ENCODE results near the gene SEZ6L2.

Gene SEZ6L2

GRCh38 chr16:29844575-29845331, 54.6 kb downstream of the SEZ6L2 start:
- Histone ChIP-seq H3K4me1 (ENCODE audit: control insufficient read depth in 5 of 5, insufficient read depth in 5 of 5, low read length in 5 of 5) (peaks cover 0 to 9% (median 7%) of the 10 kb centered on the region in 5 donors), H3K4me3 (ENCODE audit: low read depth in 1 of 5, low read length in 5 of 5) (no peak overlapping the region), H3K27ac (ENCODE audit: low read depth, low read length) (no peak overlapping the region), H3K9ac (ENCODE audit: low read length in 5 of 5) (no peak overlapping the region), H3K36me3 (ENCODE audit: control insufficient read depth in 5 of 5, insufficient read depth in 5 of 5, low read length in 5 of 5) (peaks cover 0 to 84% (median 70%) of the 10 kb centered on the region in 5 donors), H3K9me3 (ENCODE audit: control insufficient read depth in 5 of 5, low read length in 5 of 5) (no peaks in the 10 kb centered on the region), H3K27me3 (ENCODE audit: control insufficient read depth in 5 of 5, insufficient read depth in 4 of 5, low read length in 5 of 5) (no peaks in the 10 kb centered on the region)

DNA sequence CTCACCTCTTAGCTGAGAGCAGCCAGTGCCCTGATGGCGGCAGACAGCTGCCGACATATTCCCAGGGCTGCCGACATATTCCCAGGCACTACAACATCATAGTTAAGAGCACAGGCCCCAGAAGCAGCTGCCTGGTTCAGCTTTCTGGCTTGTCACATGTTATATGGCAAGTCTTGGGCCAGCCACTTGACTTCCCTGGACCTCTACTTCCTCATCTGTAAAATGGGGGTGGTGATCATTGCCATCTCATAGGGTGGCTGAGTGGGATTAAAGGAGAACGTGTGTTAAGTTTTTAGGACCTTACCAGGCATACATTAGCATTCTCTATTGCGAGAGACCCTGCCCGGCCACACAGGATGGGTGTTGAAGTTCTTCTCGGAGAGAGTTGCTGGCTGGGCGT, 55.4 kb downstream of the SEZ6L2 start:
- H3K4me3 ChIP-seq (ENCODE audit: low read depth in 1 of 5, low read length in 5 of 5): no peak overlapping the region
- peaks cover 0 to 9% (median 4%) of the 10 kb centered on the region in 5 donors for H3K4me1 ChIP-seq (ENCODE audit: control insufficient read depth in 5 of 5, insufficient read depth in 5 of 5, low read length in 5 of 5)
- peaks cover 0 to 92% (median 74%) of the 10 kb centered on the region in 5 donors for H3K36me3 ChIP-seq (ENCODE audit: control insufficient read depth in 5 of 5, insufficient read depth in 5 of 5, low read length in 5 of 5)
- no peak overlapping the region for H3K27ac ChIP-seq (ENCODE audit: low read depth, low read length)
- H3K9ac ChIP-seq (ENCODE audit: low read length in 5 of 5): no peak overlapping the region
- H3K9me3 ChIP-seq (ENCODE audit: control insufficient read depth in 5 of 5, low read length in 5 of 5): no peaks in the 10 kb centered on the region
- H3K27me3 ChIP-seq (ENCODE audit: control insufficient read depth in 5 of 5, insufficient read depth in 4 of 5, low read length in 5 of 5): no peaks in the 10 kb centered on the region

DNA sequence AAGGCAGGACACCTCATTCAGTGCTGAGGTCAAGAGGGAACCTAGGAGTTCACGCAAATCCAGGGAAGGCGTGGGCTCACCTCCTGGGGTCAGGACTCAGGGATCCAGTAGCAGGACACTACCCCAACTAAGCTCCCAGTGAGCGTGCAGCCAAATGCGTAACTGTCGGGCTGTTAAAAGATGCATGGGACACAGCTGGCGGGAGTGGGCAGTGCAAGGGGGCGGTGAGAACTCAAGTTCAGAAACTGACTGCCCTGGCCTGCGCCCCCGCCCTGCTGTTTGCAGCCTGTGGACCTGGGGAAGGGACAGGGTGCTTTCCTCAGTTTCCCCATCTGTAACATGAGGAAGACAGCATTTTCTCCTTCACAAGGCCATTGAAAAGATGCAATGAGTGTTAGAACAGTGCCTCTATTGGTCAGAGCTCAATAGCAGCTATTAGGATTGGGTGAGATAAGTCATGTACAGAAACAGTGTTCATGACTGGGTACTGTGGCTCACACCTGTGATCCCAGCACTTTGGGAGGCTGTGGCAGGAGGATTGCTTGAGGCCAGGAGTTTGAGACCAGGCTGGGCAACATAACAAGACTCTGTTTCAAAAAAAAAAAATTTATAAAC, 56.5 kb downstream of the SEZ6L2 start:
- Histone ChIP-seq H3K9me3 (ENCODE audit: control insufficient read depth in 5 of 5, low read length in 5 of 5) (no peaks in the 10 kb centered on the region), H3K36me3 (ENCODE audit: control insufficient read depth in 5 of 5, insufficient read depth in 5 of 5, low read length in 5 of 5) (peaks cover 0 to 95% (median 80%) of the 10 kb centered on the region in 5 donors), H3K4me1 (ENCODE audit: control insufficient read depth in 5 of 5, insufficient read depth in 5 of 5, low read length in 5 of 5) (peaks cover 0 to 9% (median 4%) of the 10 kb centered on the region in 5 donors), H3K9ac (ENCODE audit: low read length in 5 of 5) (no peak overlapping the region), H3K27ac (ENCODE audit: low read depth, low read length) (no peak overlapping the region), H3K4me3 (ENCODE audit: low read depth in 1 of 5, low read length in 5 of 5) (no peak overlapping the region), H3K27me3 (ENCODE audit: control insufficient read depth in 5 of 5, insufficient read depth in 4 of 5, low read length in 5 of 5) (no peaks in the 10 kb centered on the region)

GRCh38 chr16:29841631-29842030, 57.7 kb downstream of the SEZ6L2 start:
- no peaks in the 10 kb centered on the region for H3K27me3 ChIP-seq (ENCODE audit: control insufficient read depth in 5 of 5, insufficient read depth in 4 of 5, low read length in 5 of 5)
- no peaks in the 10 kb centered on the region for H3K9me3 ChIP-seq (ENCODE audit: control insufficient read depth in 5 of 5, low read length in 5 of 5)
- H3K4me1 ChIP-seq (ENCODE audit: control insufficient read depth in 5 of 5, insufficient read depth in 5 of 5, low read length in 5 of 5): peaks cover 0 to 9% (median 4%) of the 10 kb centered on the region in 5 donors
- H3K9ac ChIP-seq (ENCODE audit: low read length in 5 of 5): no peak overlapping the region
- H3K36me3 ChIP-seq (ENCODE audit: control insufficient read depth in 5 of 5, insufficient read depth in 5 of 5, low read length in 5 of 5): peaks cover 0 to 95% (median 81%) of the 10 kb centered on the region in 5 donors
- no peak overlapping the region for H3K27ac ChIP-seq (ENCODE audit: low read depth, low read length)
- no peak overlapping the region for H3K4me3 ChIP-seq (ENCODE audit: low read depth in 1 of 5, low read length in 5 of 5)

GRCh38 chr16:29840240-29840639, 59.1 kb downstream of the SEZ6L2 start:
- Histone ChIP-seq H3K36me3 (ENCODE audit: control insufficient read depth in 5 of 5, insufficient read depth in 5 of 5, low read length in 5 of 5) (peaks cover 0 to 93% (median 76%) of the 10 kb centered on the region in 5 donors), H3K9me3 (ENCODE audit: control insufficient read depth in 5 of 5, low read length in 5 of 5) (no peaks in the 10 kb centered on the region), H3K9ac (ENCODE audit: low read length in 5 of 5) (no peak overlapping the region), H3K27ac (ENCODE audit: low read depth, low read length) (no peak overlapping the region), H3K4me3 (ENCODE audit: low read depth in 1 of 5, low read length in 5 of 5) (no peak overlapping the region), H3K27me3 (ENCODE audit: control insufficient read depth in 5 of 5, insufficient read depth in 4 of 5, low read length in 5 of 5) (no peaks in the 10 kb centered on the region), H3K4me1 (ENCODE audit: control insufficient read depth in 5 of 5, insufficient read depth in 5 of 5, low read length in 5 of 5) (peaks cover 0 to 7% (median 4%) of the 10 kb centered on the region in 5 donors)

- H3K27me3 ChIP-seq (ENCODE audit: control insufficient read depth in 5 of 5, insufficient read depth in 4 of 5, low read length in 5 of 5): no peaks in the 10 kb centered on the region
- H3K4me1 ChIP-seq (ENCODE audit: control insufficient read depth in 5 of 5, insufficient read depth in 5 of 5, low read length in 5 of 5): peaks cover 0 to 4% (median 3%) of the 10 kb centered on the region in 5 donors
- H3K4me3 ChIP-seq (ENCODE audit: low read depth in 1 of 5, low read length in 5 of 5): no peak overlapping the region
- H3K36me3 ChIP-seq (ENCODE audit: control insufficient read depth in 5 of 5, insufficient read depth in 5 of 5, low read length in 5 of 5): peaks cover 0 to 93% (median 75%) of the 10 kb centered on the region in 5 donors
- no peak overlapping the region for H3K27ac ChIP-seq (ENCODE audit: low read depth, low read length)
- H3K9ac ChIP-seq (ENCODE audit: low read length in 5 of 5): no peak overlapping the region
- no peaks in the 10 kb centered on the region for H3K9me3 ChIP-seq (ENCODE audit: control insufficient read depth in 5 of 5, low read length in 5 of 5)
Measured at GRCh38 chr16:29839822-29840221, 59.5 kb downstream of the SEZ6L2 start.

- no peak overlapping the region for H3K9ac ChIP-seq (ENCODE audit: low read length in 5 of 5)
- no peaks in the 10 kb centered on the region for H3K27me3 ChIP-seq (ENCODE audit: control insufficient read depth in 5 of 5, insufficient read depth in 4 of 5, low read length in 5 of 5)
- no peak overlapping the region for H3K4me3 ChIP-seq (ENCODE audit: low read depth in 1 of 5, low read length in 5 of 5)
- H3K27ac ChIP-seq (ENCODE audit: low read depth, low read length): no peak overlapping the region
- no peaks in the 10 kb centered on the region for H3K9me3 ChIP-seq (ENCODE audit: control insufficient read depth in 5 of 5, low read length in 5 of 5)
- peaks cover 0 to 93% (median 73%) of the 10 kb centered on the region in 5 donors for H3K36me3 ChIP-seq (ENCODE audit: control insufficient read depth in 5 of 5, insufficient read depth in 5 of 5, low read length in 5 of 5)
- no peaks in the 10 kb centered on the region for H3K4me1 ChIP-seq (ENCODE audit: control insufficient read depth in 5 of 5, insufficient read depth in 5 of 5, low read length in 5 of 5)
Measured at GRCh38 chr16:29837841-29838240, 61.5 kb downstream of the SEZ6L2 start.

DNA sequence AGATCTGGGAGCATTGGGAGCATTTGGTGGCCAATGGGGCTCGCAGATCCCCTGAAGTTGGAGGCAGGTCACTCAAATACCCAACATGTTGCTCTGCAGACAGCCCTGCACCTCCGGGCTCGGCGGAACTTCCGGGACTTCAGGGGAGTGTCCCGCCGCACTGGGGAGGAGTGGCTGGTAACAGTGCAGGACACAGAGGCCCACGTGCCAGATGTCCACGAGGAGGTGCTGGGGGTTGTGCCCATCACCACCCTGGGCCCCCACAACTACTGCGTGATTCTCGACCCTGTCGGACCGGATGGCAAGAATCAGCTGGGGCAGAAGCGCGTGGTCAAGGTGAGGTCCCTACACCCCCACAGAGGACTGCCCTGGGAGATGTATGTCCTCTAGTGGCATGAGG, 62.7 kb downstream of the SEZ6L2 start:
- Histone ChIP-seq H3K27me3 (ENCODE audit: control insufficient read depth in 5 of 5, insufficient read depth in 4 of 5, low read length in 5 of 5) (no peaks in the 10 kb centered on the region), H3K36me3 (ENCODE audit: control insufficient read depth in 5 of 5, insufficient read depth in 5 of 5, low read length in 5 of 5) (peaks cover 0 to 92% (median 68%) of the 10 kb centered on the region in 5 donors), H3K9me3 (ENCODE audit: control insufficient read depth in 5 of 5, low read length in 5 of 5) (no peaks in the 10 kb centered on the region), H3K4me1 (ENCODE audit: control insufficient read depth in 5 of 5, insufficient read depth in 5 of 5, low read length in 5 of 5) (no peaks in the 10 kb centered on the region), H3K27ac (ENCODE audit: low read depth, low read length) (no peak overlapping the region), H3K4me3 (ENCODE audit: low read depth in 1 of 5, low read length in 5 of 5) (no peak overlapping the region), H3K9ac (ENCODE audit: low read length in 5 of 5) (no peak overlapping the region)

GRCh38 chr16:29835926-29836325, 63.4 kb downstream of the SEZ6L2 start:
- Histone ChIP-seq H3K9ac (ENCODE audit: low read length in 5 of 5) (no peak overlapping the region), H3K36me3 (ENCODE audit: control insufficient read depth in 5 of 5, insufficient read depth in 5 of 5, low read length in 5 of 5) (peaks cover 0 to 91% (median 66%) of the 10 kb centered on the region in 5 donors), H3K27ac (ENCODE audit: low read depth, low read length) (no peak overlapping the region), H3K9me3 (ENCODE audit: control insufficient read depth in 5 of 5, low read length in 5 of 5) (no peaks in the 10 kb centered on the region), H3K4me3 (ENCODE audit: low read depth in 1 of 5, low read length in 5 of 5) (no peak overlapping the region), H3K4me1 (ENCODE audit: control insufficient read depth in 5 of 5, insufficient read depth in 5 of 5, low read length in 5 of 5) (no peaks in the 10 kb centered on the region), H3K27me3 (ENCODE audit: control insufficient read depth in 5 of 5, insufficient read depth in 4 of 5, low read length in 5 of 5) (no peaks in the 10 kb centered on the region)

GRCh38 chr16:29834079-29834478, 65.3 kb downstream of the SEZ6L2 start:
- Histone ChIP-seq H3K36me3 (ENCODE audit: control insufficient read depth in 5 of 5, insufficient read depth in 5 of 5, low read length in 5 of 5) (peaks cover 0 to 87% (median 63%) of the 10 kb centered on the region in 5 donors), H3K27ac (ENCODE audit: low read depth, low read length) (no peak overlapping the region)

More at GRCh38 chr16:29834079-29834478, 65.3 kb downstream of the SEZ6L2 start:
- Histone ChIP-seq H3K27me3 (ENCODE audit: control insufficient read depth in 5 of 5, insufficient read depth in 4 of 5, low read length in 5 of 5) (no peaks in the 10 kb centered on the region), H3K9ac (ENCODE audit: low read length in 5 of 5) (no peak overlapping the region), H3K4me3 (ENCODE audit: low read depth in 1 of 5, low read length in 5 of 5) (no peak overlapping the region), H3K9me3 (ENCODE audit: control insufficient read depth in 5 of 5, low read length in 5 of 5) (no peaks in the 10 kb centered on the region), H3K4me1 (ENCODE audit: control insufficient read depth in 5 of 5, insufficient read depth in 5 of 5, low read length in 5 of 5) (no peaks in the 10 kb centered on the region)

Data from subcutaneous abdominal adipose tissue (tissue), 5 donors.